DMS114 treated with DMSO at 0.1 percent for 48 hours (cell line): ENCODE results near the gene CMC1.
"Not testable (repeated sequence)": the region's sequence is repeated elsewhere in the genome, so short reads cannot be mapped to it uniquely, and the experiment has no call there.

Experiments
- DNase-seq: peaks from one replicate; lab custom pipeline; 2025; ENCODE audit not compliant: unreplicated experiment; lab: John Stamatoyannopoulos, UW

Gene CMC1

DNA sequence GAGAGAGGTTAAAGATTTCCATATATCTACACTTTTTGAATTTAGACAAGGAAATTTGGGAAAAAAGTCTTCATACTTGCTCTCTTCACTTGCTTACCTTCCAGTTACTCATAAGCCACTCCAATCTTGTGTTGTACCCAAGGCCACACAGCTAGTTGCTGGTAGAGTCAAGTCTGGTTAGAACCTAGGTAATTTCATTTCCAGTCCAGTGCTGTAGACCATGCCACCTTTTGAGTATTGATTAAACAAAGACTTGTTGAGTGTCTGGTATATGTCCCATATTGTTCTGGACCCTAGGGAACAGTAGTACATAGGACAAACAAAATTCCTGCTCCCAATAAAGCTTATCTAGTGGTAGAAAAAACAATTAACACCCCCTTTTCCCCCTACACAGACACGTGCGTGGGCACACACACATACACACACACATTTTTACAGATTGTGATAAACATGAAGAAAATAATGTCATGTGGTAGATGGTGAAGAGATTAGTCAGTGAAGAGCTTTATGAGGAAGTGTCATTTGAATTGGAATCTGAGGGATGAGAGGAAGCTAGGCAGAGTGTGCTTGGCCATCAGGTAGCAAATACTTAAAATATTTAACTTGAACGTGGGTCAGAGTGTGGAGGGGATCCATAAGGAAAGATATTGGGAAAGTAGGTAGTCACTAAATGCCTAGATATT is 2.1 kb downstream of the CMC1 start:
- DNase-seq: no peak

DNA sequence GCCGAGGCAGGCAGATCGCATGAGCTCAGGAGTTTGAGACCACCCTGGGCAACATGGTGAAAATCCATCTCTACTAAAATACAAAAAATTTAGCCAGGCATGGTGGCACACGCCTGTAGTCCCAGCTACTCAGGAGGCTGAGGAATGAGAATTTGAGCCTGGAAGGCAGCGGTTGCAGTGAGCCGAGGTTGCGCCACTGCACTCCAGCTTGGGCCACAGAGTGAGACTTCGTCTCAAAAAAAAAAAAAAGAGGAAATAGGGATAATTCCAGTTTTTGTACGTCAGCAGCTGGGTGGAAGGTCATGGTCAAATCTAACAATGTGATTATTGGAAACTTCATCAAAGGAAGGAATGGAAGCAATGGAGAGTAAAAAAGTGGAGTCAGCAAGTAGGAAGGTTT is 3.1 kb downstream of the CMC1 start:
- no peak for DNase-seq

DNA sequence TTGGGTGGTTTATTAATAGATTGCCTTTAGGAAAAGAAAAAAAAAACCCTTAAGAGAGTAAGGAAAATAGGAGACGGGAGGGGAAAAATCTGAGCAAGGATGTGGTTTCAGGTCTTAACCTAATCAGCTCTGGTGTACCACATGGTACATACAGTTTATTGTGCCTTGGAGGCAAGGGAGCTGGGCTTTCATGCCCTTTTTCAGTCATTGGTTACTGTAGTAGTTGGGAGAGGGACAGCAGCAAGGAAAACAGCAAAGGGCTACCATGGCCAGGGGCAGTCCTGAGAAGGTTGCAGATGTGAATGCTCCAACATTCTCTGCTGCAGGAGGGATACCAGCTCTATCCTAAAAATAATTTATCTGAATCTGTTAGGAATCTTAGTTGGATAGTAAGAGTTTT is 5.9 kb downstream of the CMC1 start:
- DNase-seq: no peak

DNA sequence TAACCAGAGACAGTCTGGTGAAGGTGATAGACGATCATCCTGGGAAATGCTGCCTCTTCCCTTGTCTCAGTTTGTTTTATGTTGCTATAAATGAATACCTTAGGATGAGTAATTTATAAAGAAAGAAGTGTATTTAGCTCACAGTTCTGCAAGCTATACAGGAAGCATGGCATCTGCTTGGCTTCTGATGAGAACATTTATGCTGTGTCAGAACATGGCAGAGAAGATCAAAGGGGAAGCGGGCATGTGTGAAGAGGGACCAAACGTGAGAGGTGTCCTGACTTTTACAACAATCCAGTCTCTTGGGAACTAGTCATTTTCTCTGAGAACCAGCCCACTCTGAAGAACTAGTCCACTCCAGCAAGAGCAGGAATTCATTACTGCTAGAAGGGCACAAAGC is 9.6 kb downstream of the CMC1 start:
- no peak for DNase-seq

DNA sequence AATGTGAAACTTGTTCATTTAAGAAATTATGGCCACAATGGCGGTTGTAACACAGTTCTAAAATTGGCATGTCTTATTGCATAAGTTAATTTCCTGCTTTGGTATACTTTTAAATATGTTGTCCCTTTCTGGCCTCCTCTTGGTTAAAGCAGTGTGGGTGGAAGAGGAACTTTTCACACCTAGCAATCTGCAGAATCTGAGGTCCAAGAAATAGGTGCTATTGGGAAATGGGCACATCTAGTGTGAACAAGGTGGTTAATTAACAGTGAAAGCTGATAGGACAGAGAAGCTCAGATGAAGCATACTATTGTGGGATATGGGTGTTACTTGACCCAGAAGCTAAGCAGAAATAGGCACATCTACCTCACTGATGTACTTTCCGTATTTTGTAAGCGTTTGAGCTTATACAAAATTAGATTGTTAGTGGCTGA is 10.6 kb downstream of the CMC1 start:
- no peak for DNase-seq

DNA sequence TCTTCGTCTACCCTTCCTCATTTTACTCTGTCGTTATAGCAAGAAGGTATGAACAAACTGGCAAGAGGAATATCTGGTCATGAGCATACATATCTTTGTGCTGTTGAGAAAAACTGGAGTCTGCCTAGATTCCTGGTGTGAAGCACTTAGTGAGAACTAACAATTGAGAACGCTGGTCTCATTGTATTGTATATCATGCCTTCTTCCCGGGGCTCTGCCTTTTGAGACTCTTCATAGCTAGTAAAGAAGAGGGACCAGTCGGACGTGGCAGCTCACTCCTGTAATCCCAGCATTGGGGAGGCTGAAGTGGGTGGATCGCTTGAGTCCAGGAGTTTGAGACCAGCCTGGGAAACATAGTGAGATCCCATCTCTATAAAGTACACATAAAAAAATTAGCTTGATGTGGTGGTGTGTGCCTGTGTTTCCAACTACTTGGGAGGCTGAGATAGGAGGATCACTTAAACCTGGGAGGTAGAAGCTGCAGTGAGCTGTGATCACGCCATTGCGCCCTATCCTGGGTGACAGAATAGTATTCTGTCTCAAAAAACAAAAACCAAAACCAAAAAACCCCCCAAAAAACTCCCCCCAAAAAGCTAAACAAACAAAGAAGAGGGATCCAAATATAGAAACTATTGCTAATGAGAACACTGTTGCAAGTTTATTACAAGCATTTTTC is 11.8 kb downstream of the CMC1 start:
- DNase-seq: no peak

DNA sequence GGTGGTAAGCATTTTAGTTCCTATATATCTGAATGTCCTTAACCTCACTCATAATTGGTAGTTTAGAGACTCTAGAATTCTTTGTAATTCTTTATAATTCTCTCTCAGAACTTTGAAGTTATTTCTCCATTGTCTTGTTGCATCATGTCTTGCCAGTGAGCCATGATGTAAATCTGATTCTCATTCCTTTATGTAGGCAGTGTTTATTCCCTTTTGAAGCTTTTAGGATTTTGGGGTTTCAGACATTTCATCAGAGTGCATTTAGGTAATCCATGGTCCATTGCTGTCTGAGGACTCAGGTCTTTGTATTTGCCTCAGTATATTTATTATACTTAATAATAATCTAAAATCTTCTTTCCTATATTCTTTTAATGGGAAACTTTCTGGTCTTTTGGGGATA is 20.6 kb downstream of the CMC1 start:
- no peak for DNase-seq

DNA sequence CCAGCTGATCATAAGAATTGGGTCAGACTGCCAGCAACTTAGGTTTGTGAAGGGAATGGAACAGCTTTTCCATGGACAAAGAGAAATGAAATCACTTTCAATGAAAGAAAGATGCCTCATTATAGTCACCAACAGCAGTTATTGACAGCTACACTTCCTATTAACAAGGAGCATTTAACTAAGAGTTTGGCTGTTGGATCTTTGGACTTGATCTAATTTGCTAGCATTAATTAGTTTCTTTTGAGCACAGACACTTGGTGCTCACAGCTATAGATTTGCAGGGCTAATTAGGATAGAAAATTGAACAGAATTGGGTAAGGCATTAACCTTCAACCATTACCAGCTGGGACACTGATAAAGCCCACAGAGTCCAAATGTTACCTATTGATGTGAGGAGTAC is 24.2 kb downstream of the CMC1 start:
- no peak for DNase-seq

DNA sequence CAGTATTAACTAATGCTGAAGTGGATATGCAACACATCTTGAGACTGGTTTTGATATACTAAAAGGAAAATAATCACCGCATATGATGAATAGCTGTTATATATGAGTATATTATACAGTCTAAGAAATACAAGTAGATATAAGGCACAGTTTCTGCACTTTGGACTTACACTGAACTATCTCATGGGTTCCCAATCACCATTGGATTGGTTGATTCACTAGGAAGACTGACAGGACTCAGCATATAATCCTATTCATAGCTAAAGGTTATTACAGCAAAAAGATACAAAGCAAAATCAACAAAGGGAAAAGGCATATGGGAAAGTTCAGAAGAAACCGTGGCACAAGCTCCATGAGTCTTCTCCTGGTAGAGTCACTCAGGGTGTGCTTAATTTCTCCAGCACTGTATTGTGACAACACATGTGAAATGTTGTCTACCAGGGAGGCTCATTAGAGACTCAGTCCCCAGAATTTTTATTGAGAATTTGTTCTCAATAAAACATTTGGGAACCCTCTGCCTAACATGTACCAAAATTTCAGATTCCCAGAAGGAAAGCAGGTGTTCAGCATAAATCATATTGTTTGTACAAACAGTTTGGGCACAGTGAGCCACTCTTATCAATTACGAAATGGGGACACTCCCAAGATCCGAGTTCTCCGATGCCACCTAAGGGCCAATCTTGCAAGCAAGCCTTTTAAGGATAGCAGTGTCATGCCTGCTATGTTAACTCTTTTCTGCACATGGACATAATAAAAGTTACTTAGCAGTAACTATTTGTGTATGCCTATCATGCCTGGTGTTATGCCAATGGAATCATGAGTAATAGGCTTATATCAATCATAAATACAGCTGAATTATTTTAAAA is 26.8 kb downstream of the CMC1 start:
- no peak for DNase-seq

DNA sequence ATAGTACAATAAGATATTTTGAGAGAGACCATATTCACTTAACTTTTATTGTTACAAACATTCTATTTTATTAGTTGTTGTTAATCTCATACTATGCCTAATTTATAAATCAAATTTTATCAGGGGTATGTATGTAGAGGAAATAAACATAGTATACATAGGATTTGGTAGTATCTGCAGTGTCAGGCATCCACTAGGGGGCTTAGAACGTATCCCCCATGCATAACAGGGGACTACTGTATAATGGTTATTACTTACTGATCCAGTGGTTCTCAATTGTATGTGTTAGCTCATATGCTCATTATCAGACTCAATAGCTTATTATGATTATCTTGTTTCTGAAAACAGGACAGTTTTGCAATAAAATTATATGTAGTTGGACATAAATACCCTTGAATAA is 27.6 kb downstream of the CMC1 start:
- no peak for DNase-seq

DNA sequence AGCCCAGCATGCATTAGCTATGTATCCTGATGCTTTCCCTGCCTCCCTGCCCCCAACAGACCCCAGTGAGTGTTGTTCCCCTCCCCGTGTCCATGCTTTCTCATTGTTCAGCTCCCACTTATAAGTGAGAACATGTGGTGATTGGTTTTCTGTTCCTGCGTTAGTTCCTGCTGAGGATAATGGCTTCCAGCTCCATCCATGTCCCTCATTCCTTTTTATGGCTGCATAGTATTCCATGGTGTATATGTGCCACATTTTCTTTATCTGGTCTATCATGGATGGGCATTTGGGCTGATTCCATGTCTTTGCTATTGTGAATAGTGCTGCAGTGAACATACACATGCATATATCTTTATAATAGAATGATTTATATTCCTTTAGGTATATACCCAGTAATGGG is 28.5 kb downstream of the CMC1 start:
- not testable (repeated sequence) for DNase-seq

DNA sequence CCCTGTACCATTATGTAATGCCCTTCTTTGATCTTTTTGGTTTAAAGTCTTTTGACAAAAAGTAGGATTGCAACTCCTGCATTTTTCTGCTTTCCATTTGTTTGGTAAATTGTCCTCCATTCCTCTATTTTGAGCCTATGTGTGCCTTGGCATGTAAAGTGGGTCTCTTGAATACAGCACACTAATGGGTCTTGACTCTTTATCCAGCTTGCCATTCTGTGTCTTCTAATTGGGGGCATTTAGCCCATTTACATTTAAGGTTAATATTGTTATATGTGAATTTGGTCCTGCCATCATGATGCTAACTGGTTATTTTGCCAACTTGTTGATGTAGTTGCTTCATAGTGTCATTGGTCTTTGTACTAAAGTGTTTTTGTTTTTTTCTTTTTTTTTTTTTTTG is 32.4 kb downstream of the CMC1 start:
- DNase-seq: no peak

DNA sequence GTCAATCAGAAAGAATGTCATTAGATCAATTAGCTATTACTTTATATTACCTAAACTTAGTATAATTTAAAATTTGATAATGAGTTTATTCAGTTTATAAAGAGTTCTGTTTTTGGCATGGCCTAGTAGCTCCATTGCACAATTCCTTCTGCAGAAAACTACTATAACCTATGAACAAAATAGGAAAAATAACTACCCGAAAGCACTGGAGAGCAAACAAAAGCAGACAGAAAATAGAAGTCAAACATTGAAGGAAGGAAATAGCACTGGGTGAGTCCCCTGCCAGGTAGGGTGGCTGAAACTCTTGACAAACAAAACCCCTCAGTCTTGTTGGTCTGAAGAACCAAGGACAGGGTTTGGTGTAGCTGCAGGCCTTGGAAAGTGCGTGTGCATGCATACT is 37.5 kb downstream of the CMC1 start:
- DNase-seq: no peak

DNA sequence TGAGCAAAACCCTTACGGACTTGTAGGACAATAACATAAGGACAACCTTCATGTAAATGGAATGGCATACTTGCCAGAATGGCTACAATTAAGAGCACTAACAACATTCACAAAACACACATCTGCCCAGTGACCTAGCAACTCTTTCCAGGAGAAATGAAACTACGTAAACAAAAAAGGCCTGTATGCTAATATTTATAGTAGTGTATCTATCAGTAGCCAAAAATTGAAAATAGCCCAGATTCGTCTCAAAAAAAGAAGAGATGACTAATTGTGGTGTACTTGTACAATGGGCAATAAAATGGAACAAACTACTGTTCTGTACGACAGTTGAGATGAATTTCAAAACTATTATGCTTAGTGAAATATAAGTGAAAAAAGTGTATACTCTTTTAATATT is 38.4 kb downstream of the CMC1 start:
- DNase-seq: no peak

DNA sequence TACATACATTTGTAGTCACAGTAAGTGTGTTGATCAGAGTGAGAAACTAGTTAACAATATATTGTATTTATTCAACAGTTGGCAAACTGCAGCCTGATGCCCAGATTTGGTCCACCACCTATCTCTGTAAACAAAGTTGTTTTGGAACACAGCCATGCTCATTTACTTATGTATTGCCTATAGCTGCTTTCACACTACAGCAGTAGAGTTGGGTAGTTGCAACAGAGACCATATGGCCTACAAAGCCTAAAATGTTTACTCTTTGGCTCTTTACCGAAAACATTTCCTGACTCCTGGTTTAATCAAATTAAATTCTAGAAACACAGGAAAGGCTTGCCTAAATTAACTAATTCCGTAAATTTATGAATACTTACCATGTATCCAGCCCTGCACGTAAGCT is 39.4 kb downstream of the CMC1 start:
- no peak for DNase-seq

DNA sequence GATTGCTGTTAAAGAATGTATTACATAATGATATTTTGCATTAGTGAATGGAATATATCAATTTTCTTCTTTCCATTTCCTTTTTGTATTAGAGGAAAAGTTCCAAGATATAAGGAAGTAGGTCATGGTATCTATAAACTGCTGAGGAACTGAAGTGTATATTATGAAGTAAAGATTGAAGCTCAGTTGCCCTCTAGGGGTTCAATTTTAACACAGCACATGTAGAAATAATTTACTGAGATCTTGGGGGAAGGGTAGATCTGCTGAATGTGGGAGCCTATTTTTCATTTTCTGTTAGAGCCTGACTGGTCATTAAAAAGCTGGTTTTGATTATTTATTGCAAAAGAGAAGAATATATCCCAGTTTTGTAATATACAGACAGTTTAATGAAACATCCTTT is 45.2 kb downstream of the CMC1 start:
- peak; percentile 30 for DNase-seq

DNA sequence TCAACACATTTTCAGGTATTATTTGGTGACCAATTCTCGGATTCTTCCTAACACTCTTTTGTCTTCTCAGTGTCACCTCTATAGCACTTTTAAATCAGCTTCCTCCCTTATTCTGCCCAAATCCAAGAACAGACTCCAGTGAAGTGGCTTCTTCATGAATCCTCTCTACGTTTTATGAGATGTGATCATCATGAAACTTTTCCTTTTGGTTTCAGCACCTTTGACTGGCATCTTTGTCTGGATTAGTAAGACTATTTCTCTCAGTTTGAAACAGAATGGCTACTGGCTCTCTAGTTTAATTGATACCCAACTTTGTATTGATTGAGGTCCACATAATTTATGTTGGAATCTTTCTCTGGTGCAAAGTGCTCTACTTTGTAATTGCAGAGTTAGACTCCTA is 45.6 kb downstream of the CMC1 start:
- no peak for DNase-seq

DNA sequence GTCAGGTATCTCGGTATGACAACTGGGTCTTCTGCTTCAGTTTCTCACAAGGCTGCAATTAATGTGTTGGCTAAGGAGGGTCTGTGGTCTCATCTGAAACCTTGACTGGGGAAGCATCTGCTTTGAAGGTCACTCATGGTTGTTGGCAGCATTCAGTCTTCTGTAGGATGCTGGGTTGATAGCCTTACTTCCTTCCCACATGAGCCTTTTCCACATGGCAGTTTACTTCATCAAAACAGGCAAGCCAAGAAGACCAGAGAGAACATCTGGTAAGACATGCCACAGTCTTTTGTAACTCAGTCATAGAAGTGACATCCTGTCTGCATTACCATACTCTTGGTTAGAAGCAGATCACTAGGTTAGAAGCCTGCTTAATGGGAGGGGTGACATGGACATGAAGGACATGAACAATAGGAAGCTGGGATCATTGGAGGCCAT is 49.5 kb downstream of the CMC1 start:
- DNase-seq: no peak

DNA sequence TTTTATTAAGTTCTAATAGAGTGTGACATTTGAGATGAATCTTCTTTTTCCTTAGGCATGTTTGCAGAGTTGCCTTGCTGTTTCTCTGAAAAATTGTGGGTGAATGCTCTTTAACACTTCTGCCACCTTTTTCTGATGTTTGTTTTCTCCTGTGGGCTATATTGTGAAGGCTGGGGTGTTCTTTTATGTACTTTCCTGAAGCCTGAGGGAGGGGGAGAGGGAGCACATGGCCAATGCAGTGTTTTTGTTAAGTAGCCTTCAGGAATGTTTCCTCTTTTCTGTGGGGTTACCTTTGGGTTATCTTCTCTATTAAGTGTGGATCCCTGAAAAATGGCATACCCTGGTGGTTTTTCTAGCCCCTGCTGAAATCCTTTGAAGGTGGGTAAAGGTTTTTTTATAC is 50.2 kb downstream of the CMC1 start:
- no peak for DNase-seq

DNA sequence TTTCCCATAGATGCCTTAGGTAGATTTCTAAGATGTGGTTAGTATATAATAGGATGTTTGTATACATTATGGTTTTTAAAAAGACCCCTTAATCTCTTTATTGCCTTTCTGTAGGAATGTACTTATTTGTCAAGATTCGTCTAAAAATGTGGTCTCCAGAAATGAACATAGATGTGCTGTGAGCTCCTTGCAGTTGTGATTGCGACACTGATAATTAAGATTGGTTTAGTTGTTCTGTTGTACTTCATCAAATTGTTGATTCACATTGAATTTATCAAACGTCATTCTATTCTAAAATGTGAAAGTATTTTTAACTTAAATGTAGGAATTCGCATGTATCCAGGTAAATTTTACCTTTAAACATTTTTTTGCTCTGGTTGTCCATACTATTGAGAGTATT is 51.2 kb downstream of the CMC1 start:
- DNase-seq: no peak

DNA sequence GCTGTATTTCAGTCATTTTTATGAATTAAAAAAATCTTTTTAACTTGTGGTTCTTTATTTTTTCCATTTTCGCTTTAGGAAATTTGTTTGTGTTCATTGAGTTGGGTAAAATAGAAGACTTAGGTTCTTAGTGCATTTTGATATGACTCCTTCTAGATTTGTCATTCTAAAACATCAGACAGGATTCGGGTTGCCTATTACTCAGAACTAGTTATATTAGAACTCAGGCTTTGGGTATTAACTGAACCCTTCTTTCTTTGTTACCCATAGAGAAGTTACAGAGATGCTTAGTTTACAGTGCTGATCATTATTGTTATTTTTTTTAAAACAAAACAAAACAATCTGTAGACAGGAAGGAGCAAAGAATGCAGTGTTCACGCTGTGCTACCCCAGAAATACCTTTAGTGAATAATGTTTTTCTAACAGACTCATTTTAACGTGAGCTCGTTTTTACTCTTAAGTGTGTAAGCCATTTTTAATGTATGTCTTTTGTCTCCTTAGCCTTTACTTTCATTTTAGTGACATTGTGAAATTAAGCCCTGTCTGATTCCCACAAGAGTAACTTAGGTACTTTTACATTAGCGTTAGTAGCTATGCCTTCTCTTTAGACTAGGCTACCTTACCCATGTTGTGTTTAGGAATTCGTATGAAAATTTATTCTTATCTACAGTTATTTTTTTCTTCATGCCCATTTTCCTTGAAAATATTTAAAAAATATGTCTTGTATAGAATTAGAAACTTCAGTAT is 53.4 kb downstream of the CMC1 start:
- DNase-seq: no peak
